B cell (primary cell): ENCODE measurements around the gene MYH15. TPM values are rescaled to one million over a fixed set of nuclear protein-coding genes. Genes with fewer than 3 reads are reported as not detected.

Source experiments
- ATAC-seq: fragments of 200-7000 bp; cut with Tn5 transposase; one replicate; pipeline ENCODE4 v1.10.0; 2021; ENCODE audit warnings: low read depth, mild to moderate bottlenecking, moderate number of reproducible peaks, moderate library complexity
- CTCF ChIA-PET: fragments of 350-600 bp; sonication (Branson Sonifier 250); formaldehyde crosslinking; loops from one replicate; lab custom pipeline; 2021; ENCODE audit warnings: antibody characterized with exemption, inconsistent platforms; lab: Charles Lee
- POLR2A ChIA-PET: fragments of 350-600 bp; sonication (Branson Sonifier 250); formaldehyde crosslinking; loops from one replicate; lab custom pipeline; 2021; ENCODE audit warnings: antibody characterized with exemption; lab: Charles Lee
- DNase-seq: peaks from one replicate; pipeline ENCODE4 v3.0.0; 2013
- H2AFZ ChIP-seq: 2 replicates; pipeline ENCODE4 v1.6.1; 2012; ENCODE audit warnings: mild to moderate bottlenecking, low read depth, low read length; ENCODE audit not compliant: insufficient read depth, poor library complexity, severe bottlenecking
- H3K27ac ChIP-seq, 2 donors: 1 replicate in 1 of 2; 2 replicates in 1 of 2; pipeline ENCODE4 v1.5.1; 2012 to 2013; ENCODE audit warnings: low read length in 2 of 2, mild to moderate bottlenecking in 2 of 2, moderate library complexity in 1 of 2
- H3K27me3 ChIP-seq, 4 experiments: fragments of 200-600 bp in 1 of 4; sonication (generic) in 1 of 4; replicated peaks in 1 of 4; 1 replicate in 2 of 4; 2 replicates in 2 of 4; pipeline versions ENCODE4 v1.6.1 to v1.7.0; 2013 to 2016; ENCODE audit warnings: low read length in 3 of 4, mild to moderate bottlenecking in 2 of 4, mixed read lengths in 1 of 4, moderate library complexity in 1 of 4; ENCODE audit not compliant: insufficient read depth in 4 of 4, control insufficient read depth in 3 of 4; ENCODE audit errors: control extremely low read depth in 1 of 4
- H3K36me3 ChIP-seq, 2 experiments: replicated peaks in 1 of 2; 1 replicate in 1 of 2; 2 replicates in 1 of 2; pipeline versions ENCODE4 v1.6.1 to v1.7.1; 2013; ENCODE audit warnings: low read length in 1 of 2; ENCODE audit not compliant: insufficient read depth in 2 of 2, control insufficient read depth in 1 of 2; ENCODE audit errors: control extremely low read depth in 1 of 2, extremely low read depth in 1 of 2
- H3K4me1 ChIP-seq, 2 donors: fragments of 200-600 bp in 1 of 2; sonication (generic) in 1 of 2; 1 replicate in 1 of 2; 2 replicates in 1 of 2; pipeline versions ENCODE4 v1.5.1 to v1.6.1; 2013 to 2017; ENCODE audit warnings: low read length in 2 of 2; ENCODE audit not compliant: control insufficient read depth in 2 of 2, insufficient read depth in 2 of 2
- H3K4me2 ChIP-seq: replicated peaks from 2 replicates; pipeline ENCODE3; 2012; ENCODE audit warnings: mild to moderate bottlenecking, low read depth, low read length; ENCODE audit not compliant: poor library complexity, severe bottlenecking
- H3K4me3 ChIP-seq, 5 experiments: fragments of 200-600 bp in 1 of 5; sonication (generic) in 1 of 5; 1 replicate in 3 of 5; 2 replicates in 2 of 5; pipeline versions ENCODE4 v1.5.1 to v1.7.0; 2011 to 2016; ENCODE audit warnings: low read length in 4 of 5, mild to moderate bottlenecking in 4 of 5, low read depth in 2 of 5, control low read depth in 1 of 5, moderate library complexity in 1 of 5; ENCODE audit not compliant: insufficient read depth in 1 of 5; ENCODE audit errors: control extremely low read depth in 1 of 5, extremely low read depth in 1 of 5
- H3K79me2 ChIP-seq: fragments of 200-600 bp; sonication (generic); one replicate; pipeline ENCODE4 v1.6.0; 2016; ENCODE audit warnings: low read length; ENCODE audit not compliant: control insufficient read depth, insufficient read depth
- H3K9ac ChIP-seq: fragments of 200-600 bp; sonication (generic); 2 replicates; pipeline ENCODE4 v1.6.1; 2017; ENCODE audit warnings: mild to moderate bottlenecking, low read length, moderate library complexity
- H3K9me3 ChIP-seq, 3 donors: one replicate each; pipeline versions ENCODE4 v1.6.1 to v1.7.1; 2013; ENCODE audit warnings: low read length in 2 of 3; ENCODE audit not compliant: control insufficient read depth in 2 of 3, insufficient read depth in 1 of 3; ENCODE audit errors: control extremely low read depth in 1 of 3
- H4K20me1 ChIP-seq: 2 replicates; pipeline ENCODE4 v1.6.0; 2012; ENCODE audit warnings: mild to moderate bottlenecking, low read length; ENCODE audit not compliant: insufficient read depth, control insufficient read depth, poor library complexity, severe bottlenecking
- H3K27ac Mint-ChIP-seq: one replicate; pipeline ENCODE4 v1.8.0; 2021; ENCODE audit warnings: mixed read lengths
- H3K27me3 Mint-ChIP-seq: one replicate; pipeline ENCODE4 v1.8.0; 2021; ENCODE audit warnings: mixed read lengths
- H3K4me1 Mint-ChIP-seq: one replicate; pipeline ENCODE4 v1.8.0; 2021; ENCODE audit warnings: mixed read lengths
- H3K4me3 Mint-ChIP-seq: one replicate; pipeline ENCODE4 v1.8.0; 2021; ENCODE audit warnings: mixed read lengths
- H3K9me3 Mint-ChIP-seq: one replicate; pipeline ENCODE4 v1.8.0; 2022; ENCODE audit warnings: mixed read lengths; ENCODE audit not compliant: insufficient read depth
- CTCF ChIP-seq: fragments of 200-600 bp; IDR thresholded peaks from one replicate; pipeline ENCODE4 v1.8.0; 2022; ENCODE audit warnings: antibody characterized with exemption, mild to moderate bottlenecking
- EZH2 ChIP-seq: IDR thresholded peaks from 2 replicates; pipeline ENCODE4 v1.6.1; 2012; ENCODE audit warnings: borderline replicate concordance, low read depth, mild to moderate bottlenecking, moderate library complexity, low read length; ENCODE audit not compliant: insufficient read depth, poor library complexity, severe bottlenecking
- WGBS: methylation state at CpG from one replicate; pipeline ENCODE4 v1.1.5; 2013; ENCODE audit warnings: missing lambda C conversion rate; ENCODE audit not compliant: insufficient coverage; 5-methylcytosine and 5-hydroxymethylcytosine counted together
- intact Hi-C: fragments of 100-400 bp; cut with micrococcal nuclease; formaldehyde crosslinking; loops from one replicate; pipeline ENCODE4 v1.10.0; 2022
- polyA plus RNA-seq: library from polyadenylated mRNA; depleted of rRNA; stranded (reverse); fragments of >200 nt; gene quantifications from 2 replicates; pipeline ENCODE4 v1.2.3, GENCODE V29; 2012
- total RNA-seq, 2 donors: library from RNA; stranded (reverse); fragments of 120-200 nt in 1 of 2; gene quantifications; 1 replicate in 1 of 2; 2 replicates in 1 of 2; pipeline versions ENCODE4 v1.2.3 to v1.2.4, GENCODE V29; 2013 to 2022

MYH15 gene
- total and polyA plus RNA-seq, 2 donors (not counting 1 experiment from before 2014, with no cell fraction given): 0.06 TPM; not detected in 1

GRCh38 chr3:108487439-108487838 lies 23.0 kb downstream of the MYH15 start:
- ChIA-PET POLR2A (no interaction called here), CTCF (interaction anchor here (0.7 to 11.8 kb wide), 7 partner anchors 10 to 1251 kb away, joined by 3 to 160 read pairs (median 6); no protein-coding TSS in a partner anchor)
- no peaks in the 10 kb centered on the region for H3K9me3 Mint-ChIP-seq
- Histone ChIP-seq H3K9ac (no peak overlapping the region), H2AFZ (no peak overlapping the region), H3K27me3 (no peaks in the 10 kb centered on the region), H3K27ac (no peak overlapping the region), H4K20me1 (no peaks in the 10 kb centered on the region), H3K4me3 (no peak overlapping the region), H3K79me2 (no peaks in the 10 kb centered on the region), H3K9me3 (no peaks in the 10 kb centered on the region), H3K4me1 (peaks cover 0 to 2% of the 10 kb centered on the region in 2 donors), H3K36me3 (no peaks in the 10 kb centered on the region), H3K4me2 (no peak overlapping the region)
- no peak for TF ChIP-seq CTCF
- TF ChIP-seq EZH2: no peak
- ATAC-seq: no peak
- no peak for DNase-seq
- intact Hi-C loops: no loop called here
- H3K4me3 Mint-ChIP-seq: no peak overlapping the region
- no peak overlapping the region for H3K27ac Mint-ChIP-seq
- WGBS: no CpG with 5 or more reads among the region's 2 CpGs
- peaks cover 4% of the 10 kb centered on the region for H3K4me1 Mint-ChIP-seq
- H3K27me3 Mint-ChIP-seq: no peaks in the 10 kb centered on the region

GRCh38 chr3:108486941-108487340 lies 23.5 kb downstream of the MYH15 start:
- H3K9ac ChIP-seq: no peak overlapping the region
- intact Hi-C loops: no loop called here
- H3K36me3 ChIP-seq: no peaks in the 10 kb centered on the region
- no peaks in the 10 kb centered on the region for H4K20me1 ChIP-seq
- H2AFZ ChIP-seq: no peak overlapping the region
- DNase-seq: no peak
- ATAC-seq: no peak
- H3K4me3 ChIP-seq: no peak overlapping the region
- Mint-ChIP-seq H3K4me1 (peaks cover 4% of the 10 kb centered on the region), H3K27ac (no peak overlapping the region), H3K4me3 (no peak overlapping the region), H3K27me3 (no peaks in the 10 kb centered on the region), H3K9me3 (no peaks in the 10 kb centered on the region)
- CTCF ChIA-PET: interaction anchor here (1.6 to 11.8 kb wide), 4 partner anchors 9 to 430 kb away, joined by 6 to 160 read pairs (median 38); no protein-coding TSS in a partner anchor
- no peaks in the 10 kb centered on the region for H3K79me2 ChIP-seq
- POLR2A ChIA-PET: no interaction called here
- H3K4me1 ChIP-seq: peaks cover 0 to 2% of the 10 kb centered on the region in 2 donors
- H3K9me3 ChIP-seq: no peaks in the 10 kb centered on the region
- no peak overlapping the region for H3K27ac ChIP-seq
- WGBS: 65% methylated on average over 3 of the region's 6 CpGs
- H3K4me2 ChIP-seq: no peak overlapping the region
- TF ChIP-seq CTCF (no peak), EZH2 (no peak)
- H3K27me3 ChIP-seq: no peaks in the 10 kb centered on the region
